Measurements from ENCODE around the gene LIN52.

Gene LIN52

GRCh38 chr14:74084277-74085046 is at the start of gene LIN52, which contains the start of gene ALDH6A1:
Gene LIN52, plus strand, starts transcription at chr14:74084956. Its CDS starts 19 bp downstream, at chr14:74084975.
Gene ALDH6A1, minus strand, starts transcription at chr14:74084453. Its CDS starts 59 bp downstream, at chr14:74084394.
- peak; percentile 99 for DNase-seq

- DNase-seq: no peak
Measured at GRCh38 chr14:74035556-74035955, 49.2 kb upstream of the LIN52 start.

GRCh38 chr14:74038020-74038859 is 46.5 kb upstream of the LIN52 start:
- DNase-seq: peak; percentile 69

- no peak for DNase-seq
Measured at GRCh38 chr14:74042296-74042695, 42.5 kb upstream of the LIN52 start.

- DNase-seq: no peak
Measured at GRCh38 chr14:74045522-74045921, 39.2 kb upstream of the LIN52 start.

DNA sequence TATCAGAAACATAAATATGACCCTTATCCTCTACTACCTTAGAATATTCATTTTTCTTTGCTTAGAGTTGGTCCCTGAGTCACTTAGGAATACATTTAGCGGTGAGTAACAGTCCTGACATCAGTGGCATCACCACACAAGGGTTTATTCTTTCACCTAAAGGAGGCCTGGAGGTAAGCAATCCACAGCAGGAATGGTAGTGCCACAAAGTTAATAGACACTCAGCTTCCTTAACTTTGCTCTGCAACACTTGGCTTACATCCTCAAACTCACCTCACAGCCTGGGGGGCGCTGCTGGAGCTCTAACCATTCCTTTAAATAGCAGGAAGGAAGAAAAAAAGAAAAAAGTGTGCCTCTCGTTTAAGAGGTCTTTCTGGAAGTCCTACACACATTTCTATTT is 36.5 kb upstream of the LIN52 start:
- DNase-seq: peak; percentile 4

GRCh38 chr14:74049876-74050495 is 34.8 kb upstream of the LIN52 start:
- DNase-seq: no peak

DNA sequence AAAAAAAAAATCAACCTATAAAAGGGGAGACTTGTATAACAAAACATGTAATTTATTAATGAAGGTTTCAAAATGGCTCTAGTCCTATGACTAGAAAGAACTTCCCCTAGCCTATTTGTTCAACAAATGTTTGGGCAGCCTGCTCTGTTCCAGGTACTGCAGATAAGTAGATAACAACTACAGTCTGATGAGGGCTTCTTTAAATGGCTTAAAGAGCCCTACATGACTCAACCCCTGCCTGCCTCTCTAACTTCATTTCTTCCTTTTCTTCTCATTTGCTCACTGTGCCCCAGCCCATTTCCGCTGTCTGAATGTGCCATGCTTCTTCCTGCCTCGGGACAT is 22.0 kb upstream of the LIN52 start:
- no peak for DNase-seq

- no peak for DNase-seq
Measured at GRCh38 chr14:74064426-74064825, 20.3 kb upstream of the LIN52 start.

DNA sequence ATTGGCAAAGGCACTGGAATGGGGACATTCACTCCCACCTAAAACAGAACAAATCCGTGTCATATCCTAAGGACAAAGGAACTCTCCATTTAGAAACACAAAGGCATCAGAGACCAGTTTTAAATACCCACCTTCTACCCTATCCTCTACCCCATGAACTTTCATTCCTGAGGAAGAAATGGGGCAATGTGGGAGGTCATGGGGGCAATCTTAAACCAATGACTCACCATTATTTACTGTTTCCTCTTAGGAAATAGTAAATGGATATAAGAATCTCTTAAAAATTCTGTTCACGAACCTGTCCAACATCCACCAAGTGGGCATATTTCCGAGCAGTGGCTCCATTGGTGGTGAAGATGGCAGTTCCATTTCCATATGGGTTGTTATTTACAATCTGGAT is 19.9 kb upstream of the LIN52 start:
- DNase-seq: no peak

- DNase-seq: no peak
Measured at GRCh38 chr14:74065746-74066575, 18.8 kb upstream of the LIN52 start.

DNA sequence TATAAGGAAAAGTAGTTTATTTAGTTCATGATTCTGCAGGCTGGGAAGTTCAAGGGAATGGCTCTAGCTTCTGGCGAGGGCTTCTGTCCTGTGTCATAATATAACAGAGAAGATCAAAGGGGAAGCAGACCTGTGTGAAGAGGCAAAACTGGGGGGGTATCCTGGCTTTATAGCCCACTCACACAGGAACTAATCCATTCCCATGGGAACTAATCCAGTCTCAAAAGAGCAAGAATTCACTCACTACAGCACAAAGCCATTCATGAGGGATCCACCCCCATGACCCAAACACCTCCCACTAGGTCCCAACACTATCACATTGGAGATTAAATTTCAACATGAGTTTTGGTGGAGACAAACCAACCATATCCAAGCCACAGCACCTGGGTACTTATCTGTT is 7.4 kb upstream of the LIN52 start:
- no peak for DNase-seq

GRCh38 chr14:74080820-74081460 is 3.8 kb upstream of the LIN52 start:
- peak; percentile 79 for DNase-seq

GRCh38 chr14:74081491-74081890 is 3.3 kb upstream of the LIN52 start:
- DNase-seq: peak; percentile 12

GRCh38 chr14:74083161-74083560 is 1.6 kb upstream of the LIN52 start:
- DNase-seq: no peak

DNA sequence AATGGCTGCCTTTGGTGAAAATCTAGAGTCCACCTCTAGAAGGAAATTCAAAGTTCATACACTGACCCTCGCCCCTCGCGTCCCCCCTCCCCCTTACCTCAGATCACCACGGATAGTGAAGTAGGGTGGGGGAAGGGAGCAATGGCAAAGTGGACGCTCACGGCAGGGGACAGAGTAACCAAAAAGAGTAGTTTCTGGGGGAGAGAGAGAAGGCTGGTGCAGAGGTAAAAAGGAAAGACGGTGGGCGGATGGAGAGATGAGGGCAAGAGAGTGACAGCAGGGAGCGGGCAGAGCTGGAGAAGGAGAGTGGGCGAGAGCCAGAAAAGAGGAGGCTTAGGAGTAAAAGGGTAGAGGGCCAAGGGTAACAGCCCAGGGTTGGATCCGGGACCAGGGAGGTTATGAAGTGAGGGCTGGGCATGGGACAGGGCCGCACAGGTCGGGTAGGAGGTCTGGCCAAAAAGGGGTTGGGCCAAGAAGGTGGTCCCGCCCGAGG is 926 bp upstream of the LIN52 start:
- DNase-seq: no peak

GRCh38 chr14:74085047-74085637 is 386 bp downstream of the LIN52 start:
- DNase-seq: peak; percentile 66

DNA sequence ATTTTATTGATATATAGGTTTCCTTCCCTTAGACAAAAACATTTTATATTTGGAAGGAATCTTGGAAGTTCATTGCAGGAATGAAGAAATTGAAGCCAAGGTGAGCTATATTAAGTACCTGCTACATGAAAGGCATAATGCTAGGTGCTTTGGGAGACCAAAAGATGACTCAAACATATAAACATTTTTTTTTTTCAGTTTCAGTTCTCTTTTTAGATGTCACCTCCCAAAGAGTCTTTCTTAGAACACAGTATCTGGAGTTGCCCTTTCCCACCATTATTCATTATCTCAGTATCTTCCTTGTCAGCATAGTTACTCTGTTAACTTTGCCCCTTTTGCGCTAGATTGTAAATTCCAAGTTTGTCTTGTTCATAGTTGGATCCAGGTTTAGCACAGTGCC is 1.1 kb downstream of the LIN52 start:
- DNase-seq: peak; percentile 1

- no peak for DNase-seq
Measured at GRCh38 chr14:74089251-74090020, 4.7 kb downstream of the LIN52 start.

DNA sequence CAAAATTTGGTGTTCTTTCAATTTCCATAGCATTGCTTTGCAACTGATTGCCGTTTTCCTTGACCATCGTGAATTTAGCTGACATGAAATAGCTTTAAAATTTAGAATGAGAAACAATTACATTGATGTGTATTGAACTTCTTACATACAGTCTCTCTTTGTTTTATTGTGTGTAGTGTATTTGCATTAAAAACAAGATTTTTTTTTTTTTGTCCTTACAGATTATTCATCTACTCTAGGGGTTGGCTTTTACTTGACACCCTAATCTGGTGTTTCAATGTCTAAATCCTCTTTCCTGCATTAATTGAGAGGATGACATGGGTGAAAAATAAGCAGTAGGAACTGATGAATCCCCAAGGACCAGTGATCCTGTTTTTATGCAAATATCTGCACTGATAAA is 20.6 kb downstream of the LIN52 start:
- no peak for DNase-seq

- DNase-seq: no peak
Measured at GRCh38 chr14:74109369-74109768, 24.6 kb downstream of the LIN52 start.
